HuH-7 (cell line): Measurements from ENCODE around the gene KCNH3.

Experiments
- DNase-seq: peaks from one replicate; pipeline ENCODE4 v3.0.0; 2011; ENCODE audit warnings: low spot score

The KCNH3 gene

DNA sequence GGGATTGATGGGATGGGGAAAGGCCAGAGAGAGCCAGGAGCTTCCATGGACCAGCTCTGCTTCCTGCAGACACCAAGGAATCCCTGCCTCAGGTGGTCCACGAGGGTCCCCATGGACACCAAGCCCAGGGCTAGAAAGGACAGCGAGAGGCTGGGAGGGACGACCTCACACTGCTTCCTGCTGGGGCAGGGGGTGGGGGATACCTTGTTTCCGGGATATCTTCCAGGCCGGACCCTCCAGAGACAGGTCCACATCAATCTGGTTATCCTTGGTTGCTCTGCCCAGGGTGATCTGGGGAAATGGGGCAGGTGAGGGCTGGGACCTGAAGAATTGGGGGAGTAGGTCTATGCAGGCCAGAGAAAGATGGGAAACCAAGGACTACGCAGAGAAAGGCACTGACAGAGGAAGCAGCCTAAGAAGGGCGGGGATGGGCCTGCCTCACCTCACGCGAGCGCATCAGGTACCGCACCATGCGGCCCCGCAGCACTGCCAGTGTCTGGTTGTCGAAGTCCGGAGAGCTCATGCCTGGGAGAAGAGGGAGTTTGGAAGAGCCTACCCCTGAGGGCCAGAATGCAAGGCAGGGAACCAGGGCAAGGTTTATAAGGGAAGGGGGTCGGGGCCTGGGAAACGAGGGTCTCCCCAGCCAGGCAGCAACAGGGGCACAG is 20.3 kb downstream of the KCNH3 start:
- DNase-seq: no peak

DNA sequence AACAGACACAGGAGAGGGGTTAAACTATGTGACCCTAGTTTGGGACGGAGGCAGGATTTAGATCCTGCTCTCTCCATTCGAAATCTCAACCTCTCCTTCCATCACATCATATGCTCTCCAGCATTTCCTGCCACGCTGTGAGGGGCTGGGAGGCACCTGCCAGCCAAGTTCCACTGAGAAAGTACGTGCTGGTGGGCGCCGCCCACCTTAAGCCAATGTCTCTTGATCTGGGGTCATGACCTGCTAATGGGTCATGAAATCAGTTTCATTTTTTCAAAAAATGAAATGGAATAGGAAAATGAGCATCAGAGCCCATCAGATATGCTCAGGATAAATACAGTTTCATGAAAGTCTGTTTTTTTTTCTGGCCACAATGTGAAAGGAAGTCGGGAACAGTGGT is 21.9 kb downstream of the KCNH3 start:
- DNase-seq: no peak

DNA sequence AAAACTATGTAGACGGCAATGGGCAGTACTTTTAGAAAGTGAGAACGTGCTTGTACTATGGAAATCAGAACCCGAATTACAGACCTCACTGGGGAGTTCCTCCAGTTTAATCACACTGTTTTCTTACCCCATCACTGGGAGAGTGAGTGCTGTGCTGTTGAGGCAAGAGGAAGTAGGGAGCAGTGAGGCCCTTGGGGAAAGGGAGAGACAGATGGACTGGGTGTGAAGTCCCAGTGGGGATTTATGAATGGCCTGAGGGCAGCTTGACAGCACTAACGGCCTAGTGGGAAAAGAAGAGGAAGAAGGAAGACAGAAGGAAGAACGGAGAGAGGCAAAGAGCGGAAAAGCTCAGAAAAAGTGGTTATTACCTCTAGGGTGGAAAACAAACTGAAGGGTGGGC is 23.4 kb downstream of the KCNH3 start:
- no peak for DNase-seq

DNA sequence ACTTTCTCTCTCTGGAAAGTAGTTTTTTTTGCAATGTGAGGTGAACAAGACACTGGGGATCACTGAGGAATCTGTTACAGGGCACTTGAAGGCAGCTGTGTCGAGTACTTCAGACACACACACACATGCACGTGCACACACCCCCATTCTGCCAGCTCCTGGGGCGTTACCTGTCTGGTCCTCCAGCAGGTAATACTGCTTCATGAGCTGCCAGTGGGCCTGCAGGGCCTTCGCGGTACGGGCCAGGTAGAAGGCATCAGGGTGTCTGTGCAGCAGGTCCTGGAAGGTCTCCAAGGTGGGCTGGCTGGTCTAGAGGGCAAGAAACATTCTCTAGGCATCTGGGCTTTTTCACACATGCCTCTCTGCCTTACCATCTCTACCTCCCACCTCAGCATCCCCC is 24.0 kb downstream of the KCNH3 start:
- no peak for DNase-seq

DNA sequence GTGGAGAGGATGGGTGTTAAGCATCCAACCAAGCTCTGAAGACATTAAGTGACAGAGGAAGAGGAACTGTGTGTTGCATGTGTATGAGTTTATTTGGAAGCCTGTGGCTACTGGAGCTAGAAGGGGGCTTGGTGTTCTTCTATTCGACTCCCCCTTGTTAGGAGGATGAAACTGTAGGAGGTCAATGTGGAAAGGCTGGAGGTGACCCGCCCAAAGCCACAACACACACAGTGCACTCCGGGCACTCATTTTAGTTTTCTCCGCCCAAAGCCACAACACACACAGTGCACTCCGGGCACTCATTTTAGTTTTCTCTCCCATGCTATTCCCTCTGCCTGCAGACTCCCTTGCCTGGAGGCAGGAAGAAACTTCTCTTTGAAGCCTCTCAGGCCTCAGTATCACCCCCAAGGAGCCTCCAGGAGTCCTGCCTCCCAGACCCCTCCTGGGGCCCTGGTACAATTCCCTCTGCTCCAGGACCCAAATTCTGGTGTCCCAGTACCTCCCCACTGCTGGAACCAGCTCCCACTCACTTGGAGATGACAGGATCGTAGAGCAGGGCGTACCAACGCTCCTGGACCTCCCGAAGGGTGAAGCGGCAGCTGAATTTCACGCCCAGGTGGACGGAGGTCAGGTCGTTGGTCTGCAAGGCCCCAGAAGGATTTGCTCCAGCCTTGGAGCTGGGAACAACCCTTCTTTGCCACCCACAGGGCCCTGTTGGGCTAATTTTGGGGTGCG is 25.3 kb downstream of the KCNH3 start:
- no peak for DNase-seq

DNA sequence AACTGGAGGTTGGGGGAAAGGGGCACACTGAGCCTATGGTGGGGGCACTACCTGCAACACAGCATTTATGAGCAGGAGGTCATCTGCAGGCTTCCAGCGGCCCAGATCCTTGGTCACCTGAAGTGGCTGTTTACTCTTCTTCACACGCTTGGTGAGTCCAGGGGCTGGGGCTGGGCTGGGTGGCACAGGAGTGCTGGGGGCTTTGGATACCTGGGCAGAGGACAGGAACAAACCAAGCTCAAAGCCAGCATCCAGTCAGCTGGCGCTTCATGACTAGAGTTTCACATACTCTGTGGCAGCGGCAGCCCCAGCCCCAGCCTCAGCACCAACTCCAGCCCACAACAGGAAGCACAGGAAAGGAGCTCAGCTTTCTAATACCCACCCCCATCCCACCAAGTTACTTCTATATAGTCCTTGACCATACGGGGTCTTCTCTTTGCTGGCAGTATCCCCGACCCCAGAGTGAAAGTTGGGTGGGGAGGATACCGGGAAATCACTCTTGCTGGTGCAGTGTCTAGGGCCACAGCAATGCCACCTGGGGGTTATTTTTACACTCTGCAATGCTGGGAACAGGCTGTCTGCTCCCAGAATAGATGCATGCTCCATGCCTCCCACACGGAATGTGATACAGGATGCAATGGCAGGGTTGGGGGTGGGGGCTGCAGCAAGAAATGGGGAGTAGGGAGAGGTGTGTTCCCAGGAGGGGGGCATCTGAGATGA is 26.0 kb downstream of the KCNH3 start:
- no peak for DNase-seq

DNA sequence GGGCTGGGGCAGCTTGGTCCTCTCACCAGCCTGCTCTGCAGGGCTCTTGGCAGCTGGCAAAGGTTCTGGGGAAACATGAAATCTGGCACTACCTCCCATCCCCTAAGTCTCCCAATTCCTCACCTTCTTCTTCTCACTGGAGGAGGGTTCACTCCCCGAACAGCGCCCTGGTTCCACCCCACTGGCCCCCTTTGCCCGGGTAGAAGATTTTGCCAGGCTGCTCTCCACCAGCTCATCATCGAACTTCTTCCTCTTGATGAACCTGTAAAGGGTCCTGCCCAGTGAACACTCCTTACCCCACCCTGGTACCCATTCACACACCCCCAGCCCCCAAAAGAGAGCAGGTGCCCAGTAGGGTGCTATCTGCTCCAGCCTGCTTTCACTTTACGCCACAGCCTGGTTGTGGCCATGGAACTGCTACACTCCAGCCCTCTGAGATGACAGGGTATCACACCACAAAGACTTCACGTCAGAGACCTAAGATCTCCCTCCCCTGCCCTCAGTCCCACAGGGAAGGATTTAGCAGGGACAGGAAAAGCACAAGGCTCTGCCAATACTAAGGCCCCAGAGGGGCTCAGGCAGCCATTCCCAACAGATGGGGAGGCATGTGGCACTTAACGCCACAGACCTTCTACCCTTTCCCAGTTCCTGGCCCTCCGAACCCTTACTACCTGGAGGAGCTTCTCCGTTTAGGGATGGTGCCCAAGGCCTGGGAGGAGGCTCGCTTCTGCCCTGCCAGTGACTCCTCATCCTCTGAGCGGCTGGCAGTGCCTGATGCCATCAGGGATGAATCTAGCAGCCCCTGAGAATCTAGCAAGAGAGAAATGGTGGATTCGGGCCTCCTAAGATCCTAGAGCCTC is 26.8 kb downstream of the KCNH3 start:
- DNase-seq: no peak

DNA sequence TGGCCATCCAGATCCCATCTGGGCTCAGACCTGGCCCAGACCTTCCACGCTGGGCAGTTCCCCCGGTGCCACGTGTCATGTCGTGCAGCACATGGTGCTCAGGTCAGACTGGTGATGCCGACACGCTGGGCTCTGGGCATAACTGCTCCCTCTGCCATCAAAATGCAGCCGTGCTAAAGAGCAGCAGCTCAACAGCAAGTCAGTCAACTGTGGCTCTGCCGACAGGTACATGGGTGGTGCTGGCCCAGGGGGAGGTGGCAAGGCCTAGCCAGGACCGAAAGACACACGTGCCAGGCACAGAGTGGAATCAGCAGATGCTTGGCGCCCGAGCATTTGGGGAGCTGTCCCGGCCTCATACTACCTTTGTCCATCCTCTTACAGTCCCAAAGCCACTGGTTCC is 27.5 kb downstream of the KCNH3 start:
- no peak for DNase-seq

DNA sequence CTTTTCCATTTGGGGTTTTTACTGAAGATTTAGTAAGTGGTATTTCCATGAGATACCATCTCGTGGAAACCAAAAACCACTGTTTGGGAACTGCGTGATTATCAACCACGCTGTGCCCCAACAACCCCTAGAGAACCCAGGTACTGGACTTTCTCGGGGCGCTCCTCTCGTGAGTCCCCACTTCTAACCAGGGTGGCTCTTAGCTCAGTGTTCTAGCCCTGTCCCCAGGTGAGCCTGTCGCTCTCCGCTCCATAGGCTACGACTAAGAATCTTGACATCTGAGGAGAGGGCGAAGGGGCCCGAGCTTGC is 28.4 kb downstream of the KCNH3 start:
- no peak for DNase-seq

DNA sequence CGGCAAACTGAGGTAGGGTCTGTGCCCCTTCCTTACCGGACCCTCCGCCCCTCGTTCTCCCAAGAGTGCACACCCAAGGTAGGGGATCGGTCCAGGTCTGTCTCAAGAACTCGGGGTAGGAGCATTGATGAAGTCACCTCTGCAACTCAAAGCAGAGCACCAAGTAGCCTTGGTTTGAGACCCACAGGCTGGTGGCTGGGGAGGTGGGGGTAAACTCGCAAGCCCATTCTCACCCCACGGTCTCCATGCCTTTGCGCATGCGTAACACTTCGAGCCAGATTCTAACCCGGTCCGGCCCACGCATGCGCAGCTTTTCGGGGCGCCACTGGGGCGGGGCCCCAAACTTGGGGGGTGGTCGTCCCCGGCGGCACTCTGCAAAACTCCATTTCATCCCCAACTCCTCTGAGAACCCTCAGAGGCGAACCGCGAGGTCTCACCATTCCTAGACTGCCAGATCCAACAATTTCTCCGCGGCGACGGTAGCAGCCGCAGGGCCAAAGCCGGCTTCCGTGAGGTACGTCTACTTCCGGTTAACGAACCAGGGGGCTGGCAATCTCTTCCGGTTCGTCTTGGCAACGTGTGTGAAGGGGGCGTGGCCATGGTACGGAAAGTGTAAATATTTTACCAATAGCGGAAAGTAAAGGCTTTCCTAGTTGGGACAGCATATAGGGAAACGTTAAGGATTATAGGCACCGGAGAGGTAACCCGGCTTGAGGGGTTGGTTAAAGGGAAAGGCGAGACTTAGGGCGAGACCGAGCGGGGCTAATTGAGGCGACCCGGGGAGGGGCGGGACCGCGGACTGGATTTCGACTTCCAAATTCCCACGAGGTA is 29.0 kb downstream of the KCNH3 start, which contains the start of gene MCRS1:
MCRS1 (minus strand) TSS at position 532 of the 831 bp plus-strand sequence. CDS start 1,411 bp downstream, outside the sequence.
- DNase-seq: peak; percentile 99

DNA sequence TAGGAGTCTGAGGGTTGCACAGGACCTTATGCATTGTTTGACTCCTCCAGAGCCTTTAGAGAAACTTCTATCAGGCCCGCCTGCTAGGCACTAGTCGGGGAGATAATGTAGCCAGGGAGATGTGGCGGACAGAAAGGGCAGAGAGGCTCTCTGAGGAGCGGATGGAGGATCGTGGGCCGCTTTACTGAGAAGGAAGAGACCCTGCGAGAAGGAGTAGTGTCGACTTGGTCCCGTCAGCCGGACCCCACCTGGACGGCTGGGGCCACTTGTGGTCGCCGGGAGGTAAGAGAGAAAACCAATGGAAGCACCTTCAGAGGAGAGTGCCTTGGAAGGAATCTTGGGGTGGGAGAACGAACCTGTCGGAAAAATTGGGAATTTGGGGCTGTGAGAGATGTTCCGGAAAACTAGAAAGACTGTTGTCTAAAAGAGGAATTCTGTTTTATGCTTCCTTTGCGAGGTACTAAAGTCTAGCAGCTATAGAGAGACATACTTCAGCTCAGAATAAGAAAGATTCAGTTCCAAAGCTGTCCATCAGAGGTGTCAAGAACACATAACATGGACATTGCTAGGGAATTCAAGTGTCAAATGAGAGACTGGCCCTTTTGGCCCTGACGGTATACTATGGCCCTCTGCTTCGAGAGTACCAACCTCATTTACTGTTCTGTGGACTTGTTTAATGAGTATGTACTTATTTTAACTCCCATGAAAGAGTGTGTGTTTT is 29.8 kb downstream of the KCNH3 start:
- DNase-seq: peak; percentile 51

DNA sequence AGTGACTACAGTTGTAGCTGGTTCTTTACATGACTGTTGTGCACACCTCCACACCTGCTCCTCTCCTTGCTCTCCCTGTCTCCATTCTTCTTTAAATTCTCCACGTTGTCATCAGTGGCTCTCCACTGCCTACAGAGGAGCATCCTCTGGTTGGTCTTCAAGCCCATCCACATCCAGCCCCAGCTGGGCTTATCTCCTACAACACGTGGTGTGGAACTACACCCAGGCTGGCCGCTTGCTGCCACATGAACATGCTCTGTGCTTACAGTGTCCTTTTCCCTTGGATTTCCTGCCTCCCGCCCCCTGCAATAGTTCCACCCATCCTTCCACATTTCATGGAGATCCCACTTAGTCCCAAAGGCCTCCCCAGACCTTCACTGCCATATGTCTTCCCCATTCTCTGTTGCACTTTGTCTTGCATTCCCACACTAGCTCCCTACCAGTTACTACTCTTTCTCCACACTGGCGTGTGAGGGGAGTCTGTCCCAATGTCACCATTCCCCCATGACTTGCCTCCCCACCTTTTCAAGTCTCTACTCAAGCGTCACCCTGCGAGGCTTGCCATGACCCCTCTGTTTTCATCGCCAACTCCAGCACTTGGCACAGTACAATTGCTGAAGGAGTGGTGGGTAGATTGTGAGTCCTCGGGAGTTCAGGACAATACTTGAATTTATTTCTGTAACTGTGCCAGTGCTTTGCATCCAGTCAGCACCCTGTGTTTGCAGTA is 38.9 kb downstream of the KCNH3 start:
- no peak for DNase-seq

DNA sequence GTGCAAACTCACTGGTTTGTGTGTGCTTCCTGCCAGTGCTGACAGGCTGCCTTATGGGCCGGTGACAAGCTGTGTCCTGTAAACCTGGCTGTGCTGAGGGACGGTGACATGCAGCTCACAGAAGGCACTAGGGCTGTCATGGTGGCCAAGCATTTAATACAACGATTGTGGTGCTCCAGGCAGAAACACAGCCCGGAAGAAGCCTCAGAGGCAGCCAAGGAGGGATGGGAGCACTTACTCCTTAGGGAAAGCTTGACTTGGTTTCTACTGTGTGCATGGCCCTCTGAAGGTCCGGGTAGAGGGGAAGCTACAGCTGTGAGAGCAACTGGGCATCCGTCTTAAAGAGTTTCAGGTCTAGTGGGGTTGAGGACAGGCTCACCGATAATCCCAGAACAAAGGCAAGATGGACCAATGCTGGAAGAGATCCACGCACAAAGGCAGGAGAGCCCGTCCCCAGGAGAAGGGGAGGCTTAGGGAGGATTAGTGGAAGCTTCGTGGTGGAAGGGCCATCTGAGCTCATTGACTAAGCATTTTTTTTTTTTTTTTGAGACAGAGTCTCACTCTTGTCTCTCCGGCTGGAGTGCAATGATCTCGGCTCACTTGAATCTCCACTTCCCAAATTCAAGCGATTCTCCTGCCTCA is 39.8 kb downstream of the KCNH3 start:
- no peak for DNase-seq

DNA sequence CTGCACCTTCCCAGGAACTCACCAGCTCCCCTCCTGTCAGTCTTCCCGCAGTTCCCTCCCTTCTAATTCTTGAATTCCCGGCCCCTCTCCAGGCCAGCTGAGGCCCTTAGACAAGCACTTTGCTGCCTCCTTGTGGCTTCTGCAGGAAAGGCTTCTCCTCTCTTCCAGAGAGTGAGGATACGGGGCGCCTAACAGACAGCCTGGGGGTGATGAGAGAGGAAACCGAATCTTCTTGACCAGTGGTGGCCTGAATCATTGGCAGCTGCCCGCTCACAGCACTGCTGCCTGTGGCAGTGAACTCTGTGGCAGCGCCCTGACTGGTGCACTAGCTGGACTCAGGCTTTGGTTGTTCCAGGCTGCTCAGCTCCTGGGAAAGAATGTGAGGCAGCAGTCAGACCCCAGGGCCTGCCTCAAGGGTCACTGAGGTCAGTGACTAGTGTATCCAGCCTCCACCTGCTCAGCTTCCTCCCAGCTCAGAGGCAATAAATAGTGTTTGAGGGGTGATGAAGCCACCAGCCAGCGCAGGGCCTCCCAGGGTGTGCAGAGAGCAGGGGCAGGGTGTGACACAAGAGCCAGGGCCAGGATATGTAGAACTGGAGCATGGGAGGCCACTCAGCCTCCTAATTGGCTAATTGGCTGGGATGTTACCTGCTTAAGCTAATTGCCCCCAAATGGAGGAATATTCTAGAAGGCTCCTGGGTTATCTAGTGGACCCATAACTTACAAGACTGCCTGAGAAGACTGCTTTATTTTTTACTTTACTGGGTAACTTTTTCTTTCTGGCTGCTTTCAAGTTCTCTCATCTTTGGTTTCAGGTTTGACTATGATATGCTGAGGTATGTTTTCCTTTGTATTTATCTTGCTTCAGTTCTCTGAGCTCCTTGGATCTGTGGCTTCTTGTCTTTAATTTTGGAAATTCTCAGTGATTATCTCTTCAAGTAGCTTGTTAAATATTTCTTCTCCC is 42.0 kb downstream of the KCNH3 start:
- peak; percentile 92 for DNase-seq

DNA sequence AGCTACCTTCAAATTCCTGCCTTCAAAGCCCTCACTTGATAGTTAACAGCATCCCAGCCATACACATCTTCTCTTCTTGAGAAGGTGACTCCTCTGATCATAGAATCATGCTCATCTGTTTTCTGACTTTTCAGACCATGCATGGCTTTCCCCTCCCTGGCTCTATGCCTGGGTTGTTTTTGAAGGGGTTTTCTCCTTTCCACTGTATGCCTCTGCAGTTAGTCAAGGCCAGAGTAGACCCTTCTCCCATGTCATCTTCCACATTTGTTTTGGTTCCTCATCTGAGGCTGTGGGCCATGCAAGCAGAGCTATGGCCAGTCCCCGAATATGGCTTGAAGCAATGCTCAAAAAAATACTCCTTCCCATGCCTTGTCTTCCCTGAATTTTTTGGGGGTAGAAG is 43.4 kb downstream of the KCNH3 start:
- DNase-seq: no peak

DNA sequence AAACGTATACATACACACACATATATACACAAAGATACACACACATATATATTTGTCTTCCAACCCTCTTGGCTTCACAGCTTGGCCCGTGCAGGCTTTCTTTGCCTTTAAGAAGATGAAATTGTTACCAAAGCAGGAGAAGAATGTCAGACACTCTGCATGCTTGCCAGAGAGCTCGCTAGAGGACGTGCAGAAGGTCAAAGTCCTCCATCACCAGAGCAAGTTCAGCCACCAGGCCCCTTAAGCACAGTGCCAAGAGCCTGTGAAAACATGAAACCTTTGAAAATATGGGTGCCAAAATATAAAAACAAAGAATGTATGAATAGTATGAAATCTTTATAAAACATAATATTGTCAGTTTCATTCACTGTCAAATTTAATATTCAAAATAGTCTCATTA is 44.0 kb downstream of the KCNH3 start:
- DNase-seq: no peak

DNA sequence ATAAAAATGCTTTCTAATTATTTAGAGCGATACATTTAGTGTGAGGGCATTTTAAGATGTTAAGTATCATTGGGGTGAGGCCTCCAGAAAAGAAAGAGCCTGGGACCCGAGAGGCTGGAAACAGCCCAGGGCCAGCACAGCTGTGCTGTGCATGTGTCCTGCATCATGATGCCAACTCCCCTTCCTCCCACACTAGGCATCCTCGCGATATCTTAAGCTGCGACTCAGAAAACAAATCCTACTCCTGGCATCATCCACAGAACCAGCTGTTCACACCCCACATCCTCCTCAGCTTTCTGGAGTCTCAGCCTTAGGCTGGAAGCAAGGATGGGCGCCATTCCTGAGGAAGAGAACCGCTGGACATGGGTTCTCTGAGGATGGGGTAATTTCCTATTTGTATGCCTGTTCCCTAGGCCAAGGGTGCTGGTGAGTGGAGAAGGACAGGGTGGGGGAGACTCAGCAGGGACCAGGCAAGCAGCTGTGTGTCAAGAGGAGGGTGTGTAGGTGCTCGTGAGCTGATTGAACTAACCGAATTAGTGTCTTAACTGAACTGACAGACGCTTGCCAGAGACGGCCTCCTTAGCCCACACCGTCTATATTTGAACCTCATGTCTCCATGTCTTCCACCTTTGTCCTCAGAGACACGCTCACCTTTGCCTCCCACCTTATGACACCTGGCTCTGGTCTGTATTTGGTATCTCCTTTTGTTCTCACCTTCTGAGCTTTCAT is 44.7 kb downstream of the KCNH3 start:
- DNase-seq: no peak

DNA sequence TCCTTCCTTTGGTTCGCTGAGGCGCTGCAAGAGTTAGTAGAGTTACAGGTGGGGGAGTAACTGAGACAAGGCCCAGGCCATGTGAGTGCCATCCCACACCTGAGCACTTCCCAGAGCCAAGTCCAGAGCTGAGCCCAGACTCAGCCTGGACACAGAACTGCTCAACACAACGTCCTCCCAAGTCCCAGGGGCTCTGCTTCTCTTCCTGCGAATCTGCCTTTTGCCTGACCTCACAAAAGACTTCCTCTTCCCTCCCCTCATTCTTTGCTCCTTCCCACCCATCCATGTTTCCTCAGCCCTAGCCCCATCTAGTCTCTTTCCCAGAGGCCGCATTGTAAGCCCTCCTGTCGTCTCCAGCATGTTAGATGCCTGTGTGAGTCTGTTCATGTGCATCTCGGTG is 45.8 kb downstream of the KCNH3 start:
- no peak for DNase-seq
